OCI-M2 (cell line): Measurements from ENCODE around the gene STAG1.
"Not testable (repeated sequence)": the region's sequence is repeated elsewhere in the genome, so short reads cannot be mapped to it uniquely, and the experiment has no call there.

Experiments
- DNase-seq: peaks from one replicate; lab custom pipeline; 2025; ENCODE audit not compliant: unreplicated experiment; lab: John Stamatoyannopoulos, UW

The STAG1 gene

GRCh38 chr3:136749091-136749490 is 3.1 kb downstream of the STAG1 start:
- DNase-seq: peak; percentile 1

- DNase-seq: no peak
Measured at GRCh38 chr3:136745916-136746315, 6.3 kb downstream of the STAG1 start.

- no peak for DNase-seq
Measured at GRCh38 chr3:136741063-136741462, 11.1 kb downstream of the STAG1 start.

GRCh38 chr3:136740351-136740958 is 11.7 kb downstream of the STAG1 start:
- no peak for DNase-seq

GRCh38 chr3:136736950-136737349 is 15.2 kb downstream of the STAG1 start:
- not testable (repeated sequence) for DNase-seq

- no peak for DNase-seq
Measured at GRCh38 chr3:136735103-136735502, 17.1 kb downstream of the STAG1 start.

GRCh38 chr3:136734382-136735070 is 17.7 kb downstream of the STAG1 start:
- no peak for DNase-seq

GRCh38 chr3:136733317-136733833 is 18.8 kb downstream of the STAG1 start:
- no peak for DNase-seq

GRCh38 chr3:136731274-136731884 is 20.8 kb downstream of the STAG1 start:
- no peak for DNase-seq

GRCh38 chr3:136730595-136731273 is 21.4 kb downstream of the STAG1 start:
- no peak for DNase-seq

- DNase-seq: no peak
Measured at GRCh38 chr3:136728918-136729317, 23.3 kb downstream of the STAG1 start.

GRCh38 chr3:136728473-136728872 is 23.7 kb downstream of the STAG1 start:
- DNase-seq: no peak

GRCh38 chr3:136725468-136725867 is 26.7 kb downstream of the STAG1 start:
- DNase-seq: no peak

GRCh38 chr3:136722916-136723315 is 29.3 kb downstream of the STAG1 start:
- DNase-seq: not testable (repeated sequence)

- DNase-seq: not testable (repeated sequence)
Measured at GRCh38 chr3:136722399-136722798, 29.8 kb downstream of the STAG1 start.

- no peak for DNase-seq
Measured at GRCh38 chr3:136720091-136720490, 32.1 kb downstream of the STAG1 start.

- no peak for DNase-seq
Measured at GRCh38 chr3:136716629-136717028, 35.5 kb downstream of the STAG1 start.

GRCh38 chr3:136714020-136714419 is 38.2 kb downstream of the STAG1 start:
- no peak for DNase-seq

GRCh38 chr3:136712941-136713340 is 39.2 kb downstream of the STAG1 start:
- DNase-seq: no peak

GRCh38 chr3:136711888-136712287 is 40.3 kb downstream of the STAG1 start:
- not testable (repeated sequence) for DNase-seq

- DNase-seq: no peak
Measured at GRCh38 chr3:136711277-136711676, 40.9 kb downstream of the STAG1 start.

GRCh38 chr3:136709775-136710174 is 42.4 kb downstream of the STAG1 start:
- not testable (repeated sequence) for DNase-seq
